CD4-positive, alpha-beta T cell (primary cell): ENCODE results near the gene DLX4. TPM values are rescaled to one million over a fixed set of nuclear protein-coding genes. Genes with fewer than 3 reads are reported as not detected.

Source experiments
- ATAC-seq: fragments of 200-7000 bp; cut with Tn5 transposase; one replicate; pipeline ENCODE4 v1.10.0; 2022; ENCODE audit warnings: mild to moderate bottlenecking; ENCODE audit not compliant: poor library complexity
- CTCF ChIA-PET: fragments of 350-600 bp; sonication (Branson Sonifier 250); formaldehyde crosslinking; loops from one replicate; lab custom pipeline; 2021; ENCODE audit warnings: antibody characterized with exemption, inconsistent platforms; lab: Charles Lee
- POLR2A ChIA-PET: fragments of 350-600 bp; sonication (Branson Sonifier 250); formaldehyde crosslinking; loops from one replicate; lab custom pipeline; 2021; ENCODE audit warnings: antibody characterized with exemption, inconsistent platforms; lab: Charles Lee
- DNase-seq, 14 experiments: peaks; one replicate each; pipeline ENCODE4 v3.0.0-alpha.2; 2013 to 2020; ENCODE audit warnings: mixed read lengths in 2 of 14
- H3K27ac ChIP-seq, 2 donors: one replicate each; pipeline versions ENCODE4 v1.5.1 to v1.7.0; 2013; ENCODE audit warnings: low read length in 2 of 2, low read depth in 1 of 2, mild to moderate bottlenecking in 1 of 2
- H3K27me3 ChIP-seq, 2 experiments: 1 replicate in 1 of 2; 2 replicates in 1 of 2; pipeline versions ENCODE4 v1.6.1 to v1.7.0; 2013; ENCODE audit warnings: low read length in 2 of 2, control low read depth in 1 of 2, mild to moderate bottlenecking in 1 of 2, moderate library complexity in 1 of 2; ENCODE audit not compliant: insufficient read depth in 2 of 2, control insufficient read depth in 1 of 2
- H3K36me3 ChIP-seq: one replicate; pipeline ENCODE4 v1.6.1; 2013; ENCODE audit warnings: low read length, control low read depth; ENCODE audit not compliant: insufficient read depth
- H3K4me1 ChIP-seq: one replicate; pipeline ENCODE4 v1.6.1; 2013; ENCODE audit warnings: low read length, control low read depth; ENCODE audit not compliant: insufficient read depth
- H3K4me3 ChIP-seq: one replicate; pipeline ENCODE4 v1.5.1; 2013; ENCODE audit warnings: mild to moderate bottlenecking, low read length, moderate library complexity
- H3K9me3 ChIP-seq, 2 experiments: 1 replicate in 1 of 2; 2 replicates in 1 of 2; pipeline versions ENCODE4 v1.6.1 to v1.7.0; 2013; ENCODE audit warnings: low read length in 2 of 2, mild to moderate bottlenecking in 2 of 2, control low read depth in 1 of 2, moderate library complexity in 1 of 2; ENCODE audit not compliant: control insufficient read depth in 1 of 2, insufficient read depth in 1 of 2
- H3K27ac Mint-ChIP-seq: one replicate; pipeline ENCODE4 v1.8.0; 2020; ENCODE audit warnings: mixed read lengths
- H3K27me3 Mint-ChIP-seq: one replicate; pipeline ENCODE4 v1.8.0; 2021; ENCODE audit warnings: mixed read lengths
- H3K36me3 Mint-ChIP-seq: one replicate; pipeline ENCODE4 v1.8.0; 2021; ENCODE audit warnings: low read depth, mixed read lengths
- H3K4me1 Mint-ChIP-seq: one replicate; pipeline ENCODE4 v1.8.0; 2021; ENCODE audit warnings: low read depth, mixed read lengths
- H3K4me3 Mint-ChIP-seq: one replicate; pipeline ENCODE4 v1.8.0; 2020; ENCODE audit warnings: mild to moderate bottlenecking, mixed read lengths
- H3K9me3 Mint-ChIP-seq: one replicate; pipeline ENCODE4 v1.8.0; 2020; ENCODE audit warnings: mixed read lengths
- CTCF ChIP-seq: fragments of 200-600 bp; IDR thresholded peaks from one replicate; pipeline ENCODE4 v1.8.0; 2022; ENCODE audit warnings: antibody characterized with exemption, mild to moderate bottlenecking
- intact Hi-C, 2 experiments: fragments of 100-400 bp; cut with DNase I in 1 of 2; cut with micrococcal nuclease in 1 of 2; formaldehyde crosslinking; loops; one replicate each; pipeline versions ENCODE4 v1.15.1 to v1.9.0; 2023 to 2025; cut with DNase I, micrococcal nuclease
- total RNA-seq, 174 experiments: library from RNA in 2 of 174; stranded (reverse) in 2 of 174; gene quantifications; one replicate each; pipeline ENCODE4 v1.2.3 and lab custom pipeline; 2021 to 2026

The DLX4 gene
- total RNA-seq, 2 experiments from 2014 or later, result 0.59 to 0.85 TPM

- CTCF ChIA-PET, result no interaction called here
- H3K4me3 ChIP-seq, result no peak overlapping the region
- H3K27ac ChIP-seq, result no peak overlapping the region
- no peak for DNase-seq
- H3K4me1 Mint-ChIP-seq, result no peaks in the 10 kb centered on the region
- no peak overlapping the region for H3K4me3 Mint-ChIP-seq
- H3K27ac Mint-ChIP-seq, result no peak overlapping the region
- no peak for ATAC-seq
- POLR2A ChIA-PET, result no interaction called here
- peaks cover 33 to 42% of the 10 kb centered on the region in 2 experiments for H3K9me3 ChIP-seq
- H3K4me1 ChIP-seq, result no peaks in the 10 kb centered on the region
- TF ChIP-seq CTCF, result no peak
- peaks cover 62% of the 10 kb centered on the region for H3K27me3 Mint-ChIP-seq
- H3K9me3 Mint-ChIP-seq, result peaks cover 25% of the 10 kb centered on the region
- intact Hi-C loops, result no loop called here
- peaks cover 15% of the 10 kb centered on the region in 2 experiments for H3K27me3 ChIP-seq
- no peaks in the 10 kb centered on the region for H3K36me3 ChIP-seq
- H3K36me3 Mint-ChIP-seq, result peaks cover 12% of the 10 kb centered on the region
Measured at GRCh38 chr17:50013079-50013478, 44.1 kb downstream of the DLX4 start.

GRCh38 chr17:50014471-50015088 lies 45.6 kb downstream of the DLX4 start:
- Histone ChIP-seq H3K27me3 (peaks cover 13 to 21% of the 10 kb centered on the region in 2 experiments), H3K27ac (no peak overlapping the region), H3K4me1 (no peaks in the 10 kb centered on the region), H3K4me3 (no peak overlapping the region), H3K9me3 (peaks cover 26 to 35% of the 10 kb centered on the region in 2 experiments), H3K36me3 (no peaks in the 10 kb centered on the region)
- ChIA-PET CTCF (no interaction called here), POLR2A (no interaction called here)
- Mint-ChIP-seq H3K27me3 (peaks cover 55% of the 10 kb centered on the region), H3K4me3 (no peak overlapping the region), H3K36me3 (peaks cover 12% of the 10 kb centered on the region), H3K9me3 (peaks cover 23% of the 10 kb centered on the region), H3K4me1 (no peaks in the 10 kb centered on the region), H3K27ac (no peak overlapping the region)
- ATAC-seq (no peak), DNase-seq (no peak)
- intact Hi-C loops, result no loop called here
- no peak for TF ChIP-seq CTCF

DNA sequence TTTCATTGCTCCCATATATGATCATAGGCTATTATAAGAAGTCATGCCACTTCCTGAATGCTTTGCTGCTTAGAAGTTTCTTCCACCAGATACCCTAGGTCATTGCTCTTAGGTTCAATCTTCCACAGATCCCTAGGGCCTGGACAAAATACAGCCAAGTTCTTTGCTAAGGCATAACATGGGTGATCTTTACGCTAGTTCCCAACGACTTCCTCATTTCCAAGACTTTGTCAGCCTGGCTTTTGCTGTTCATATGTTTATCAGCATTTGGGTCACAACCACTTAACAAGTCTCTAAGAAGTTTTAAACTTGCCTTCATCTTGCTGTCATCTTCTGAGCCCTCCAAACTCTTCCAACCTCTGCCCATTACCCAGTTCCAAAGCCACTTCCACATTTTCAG lies 46.2 kb downstream of the DLX4 start:
- Mint-ChIP-seq H3K4me1 (no peaks in the 10 kb centered on the region), H3K4me3 (no peak overlapping the region), H3K9me3 (peaks cover 22% of the 10 kb centered on the region), H3K36me3 (peaks cover 12% of the 10 kb centered on the region), H3K27me3 (peaks cover 51% of the 10 kb centered on the region), H3K27ac (no peak overlapping the region)
- H3K36me3 ChIP-seq, result no peaks in the 10 kb centered on the region
- no peak for ATAC-seq
- no peak overlapping the region for H3K27ac ChIP-seq
- no peak overlapping the region for H3K4me3 ChIP-seq
- peaks cover 22 to 35% of the 10 kb centered on the region in 2 experiments for H3K9me3 ChIP-seq
- no peaks in the 10 kb centered on the region for H3K4me1 ChIP-seq
- TF ChIP-seq CTCF, result no peak
- ChIA-PET CTCF (no interaction called here), POLR2A (no interaction called here)
- intact Hi-C loops, result no loop called here
- no peak for DNase-seq
- H3K27me3 ChIP-seq, result peaks cover 13 to 21% of the 10 kb centered on the region in 2 experiments
